Neural cell (in vitro differentiated cells): ENCODE measurements around the gene NELL1.

Experiments
- EP300 ChIP-seq: fragments of 450-650 bp; conservative IDR thresholded peaks from 2 replicates; pipeline ENCODE4 v1.6.1; 2014; ENCODE audit warnings: antibody characterized with exemption, mild to moderate bottlenecking, moderate library complexity; ENCODE audit not compliant: poor library complexity, severe bottlenecking
- EZH2 ChIP-seq: fragments of 200-600, 300-800 bp; shearing (Covaris generic), sonication (generic); IDR thresholded peaks from 2 replicates; pipeline ENCODE4 v1.6.1; 2014; ENCODE audit warnings: antibody characterized with exemption, low read length, borderline replicate concordance, mild to moderate bottlenecking; ENCODE audit not compliant: insufficient read depth, poor library complexity, severe bottlenecking
- POLR2AphosphoS5 ChIP-seq: IDR thresholded peaks from 2 replicates; pipeline ENCODE4 v1.6.1; 2012
- REST ChIP-seq: IDR thresholded peaks from 2 replicates; pipeline ENCODE4 v1.6.1; 2012; ENCODE audit warnings: borderline replicate concordance
- SMC3 ChIP-seq: fragments of 450-650 bp; conservative IDR thresholded peaks from 2 replicates; pipeline ENCODE4 v1.6.1; 2014; ENCODE audit warnings: antibody characterized with exemption, mild to moderate bottlenecking, moderate library complexity; ENCODE audit not compliant: poor library complexity
- TAF1 ChIP-seq: IDR thresholded peaks from 2 replicates; pipeline ENCODE4 v1.6.1; 2012; ENCODE audit warnings: low read depth
- TF ChIP-seq, protein P1 (sequence below): fragments of 450-650 bp; IDR thresholded peaks from 2 replicates; pipeline ENCODE4 v1.5.1; 2014; ENCODE audit warnings: antibody characterized with exemption, mild to moderate bottlenecking, moderate library complexity; ENCODE audit not compliant: poor library complexity, severe bottlenecking

- TF ChIP-seq EZH2 (no peak), SMC3 (no peak), EP300 (no peak), TAF1 (no peak), POLR2AphosphoS5 (no peak), REST (no peak)
- TF ChIP-seq, protein P1, sequence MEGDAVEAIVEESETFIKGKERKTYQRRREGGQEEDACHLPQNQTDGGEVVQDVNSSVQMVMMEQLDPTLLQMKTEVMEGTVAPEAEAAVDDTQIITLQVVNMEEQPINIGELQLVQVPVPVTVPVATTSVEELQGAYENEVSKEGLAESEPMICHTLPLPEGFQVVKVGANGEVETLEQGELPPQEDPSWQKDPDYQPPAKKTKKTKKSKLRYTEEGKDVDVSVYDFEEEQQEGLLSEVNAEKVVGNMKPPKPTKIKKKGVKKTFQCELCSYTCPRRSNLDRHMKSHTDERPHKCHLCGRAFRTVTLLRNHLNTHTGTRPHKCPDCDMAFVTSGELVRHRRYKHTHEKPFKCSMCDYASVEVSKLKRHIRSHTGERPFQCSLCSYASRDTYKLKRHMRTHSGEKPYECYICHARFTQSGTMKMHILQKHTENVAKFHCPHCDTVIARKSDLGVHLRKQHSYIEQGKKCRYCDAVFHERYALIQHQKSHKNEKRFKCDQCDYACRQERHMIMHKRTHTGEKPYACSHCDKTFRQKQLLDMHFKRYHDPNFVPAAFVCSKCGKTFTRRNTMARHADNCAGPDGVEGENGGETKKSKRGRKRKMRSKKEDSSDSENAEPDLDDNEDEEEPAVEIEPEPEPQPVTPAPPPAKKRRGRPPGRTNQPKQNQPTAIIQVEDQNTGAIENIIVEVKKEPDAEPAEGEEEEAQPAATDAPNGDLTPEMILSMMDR, result no peak
These were observed 151.7 kb downstream of the NELL1 start for GRCh38 chr11:20821046-20821445.
